ENCODE data around the gene CHST4. TPM values are rescaled to one million over a fixed set of nuclear protein-coding genes. Genes with fewer than 3 reads are reported as not detected.

The CHST4 gene
- total and polyA plus RNA-seq, 12 donors, result 0.47 to 7.6 (median 1.9) TPM

- TF ChIP-seq, protein P1, sequence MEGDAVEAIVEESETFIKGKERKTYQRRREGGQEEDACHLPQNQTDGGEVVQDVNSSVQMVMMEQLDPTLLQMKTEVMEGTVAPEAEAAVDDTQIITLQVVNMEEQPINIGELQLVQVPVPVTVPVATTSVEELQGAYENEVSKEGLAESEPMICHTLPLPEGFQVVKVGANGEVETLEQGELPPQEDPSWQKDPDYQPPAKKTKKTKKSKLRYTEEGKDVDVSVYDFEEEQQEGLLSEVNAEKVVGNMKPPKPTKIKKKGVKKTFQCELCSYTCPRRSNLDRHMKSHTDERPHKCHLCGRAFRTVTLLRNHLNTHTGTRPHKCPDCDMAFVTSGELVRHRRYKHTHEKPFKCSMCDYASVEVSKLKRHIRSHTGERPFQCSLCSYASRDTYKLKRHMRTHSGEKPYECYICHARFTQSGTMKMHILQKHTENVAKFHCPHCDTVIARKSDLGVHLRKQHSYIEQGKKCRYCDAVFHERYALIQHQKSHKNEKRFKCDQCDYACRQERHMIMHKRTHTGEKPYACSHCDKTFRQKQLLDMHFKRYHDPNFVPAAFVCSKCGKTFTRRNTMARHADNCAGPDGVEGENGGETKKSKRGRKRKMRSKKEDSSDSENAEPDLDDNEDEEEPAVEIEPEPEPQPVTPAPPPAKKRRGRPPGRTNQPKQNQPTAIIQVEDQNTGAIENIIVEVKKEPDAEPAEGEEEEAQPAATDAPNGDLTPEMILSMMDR (IDR thresholded peaks at IDR 0.05), result no peak
- no peak for TF ChIP-seq POLR2A (IDR thresholded peaks at IDR 0.05)
- no peak for DNase-seq
- no peaks in the 10 kb centered on the region for H3K4me1 ChIP-seq (replicated peaks in 1 of 2)
- no peak overlapping the region for H3K4me3 ChIP-seq
- H3K36me3 ChIP-seq (replicated peaks in 1 of 2), result no peaks in the 10 kb centered on the region
- intact Hi-C loops (cut with DNase I), result no loop called here
- H3K27me3 ChIP-seq, result no peaks in the 10 kb centered on the region
- 52 to 78% (median 64%) methylated on average over 1 of the region's 1 CpG for WGBS, 4 donors
- H3K27ac ChIP-seq, result no peak overlapping the region
- H3K9me3 ChIP-seq (replicated peaks in 1 of 3), result no peaks in the 10 kb centered on the region
Observed at GRCh38 chr16:71507061-71507460, 19.2 kb upstream of the CHST4 start.

- Histone ChIP-seq H3K36me3 (replicated peaks in 1 of 2) (no peaks in the 10 kb centered on the region), H3K27me3 (no peaks in the 10 kb centered on the region), H3K4me3 (no peak overlapping the region), H3K27ac (no peak overlapping the region), H3K4me1 (replicated peaks in 1 of 2) (no peaks in the 10 kb centered on the region), H3K9me3 (replicated peaks in 1 of 3) (no peaks in the 10 kb centered on the region)
- TF ChIP-seq POLR2A (IDR thresholded peaks at IDR 0.05), result no peak
- TF ChIP-seq, protein P1 (IDR thresholded peaks at IDR 0.05), result no peak
- DNase-seq, result no peak
- WGBS, 4 donors, result 0 to 75% (median 32%) methylated on average over 1 of the region's 1 CpG
- intact Hi-C loops (cut with DNase I), result no loop called here
Observed at GRCh38 chr16:71513302-71513701, 12.9 kb upstream of the CHST4 start.

DNA sequence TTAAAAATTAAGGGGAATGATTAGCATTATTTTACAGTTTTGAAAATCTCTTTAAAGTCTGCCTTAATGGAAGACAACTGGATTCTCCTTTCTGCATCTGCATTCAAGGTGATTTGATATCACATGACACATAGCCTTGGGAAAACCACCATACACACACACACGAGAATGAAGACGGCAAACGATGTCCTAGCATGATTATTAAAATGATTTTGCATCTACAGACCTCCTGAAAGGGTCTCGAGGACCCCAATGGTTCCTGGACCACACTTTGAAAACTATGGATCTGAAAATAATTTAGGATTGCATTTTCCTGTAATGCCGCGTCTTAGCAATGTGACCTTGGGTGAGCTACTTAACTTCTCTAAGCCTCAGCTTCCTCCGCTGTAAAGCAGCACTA, 11.8 kb upstream of the CHST4 start:
- Histone ChIP-seq H3K27me3 (no peaks in the 10 kb centered on the region), H3K36me3 (replicated peaks in 1 of 2) (no peaks in the 10 kb centered on the region), H3K4me3 (no peak overlapping the region), H3K4me1 (replicated peaks in 1 of 2) (no peaks in the 10 kb centered on the region), H3K9me3 (replicated peaks in 1 of 3) (no peaks in the 10 kb centered on the region), H3K27ac (no peak overlapping the region)
- no peak for DNase-seq
- WGBS, 4 donors, result 47 to 57% (median 55%) methylated on average over 7 of the region's 7 CpGs
- intact Hi-C loops (cut with DNase I), result no loop called here
- TF ChIP-seq, protein P1 (IDR thresholded peaks at IDR 0.05), result no peak
- no peak for TF ChIP-seq POLR2A (IDR thresholded peaks at IDR 0.05)

DNA sequence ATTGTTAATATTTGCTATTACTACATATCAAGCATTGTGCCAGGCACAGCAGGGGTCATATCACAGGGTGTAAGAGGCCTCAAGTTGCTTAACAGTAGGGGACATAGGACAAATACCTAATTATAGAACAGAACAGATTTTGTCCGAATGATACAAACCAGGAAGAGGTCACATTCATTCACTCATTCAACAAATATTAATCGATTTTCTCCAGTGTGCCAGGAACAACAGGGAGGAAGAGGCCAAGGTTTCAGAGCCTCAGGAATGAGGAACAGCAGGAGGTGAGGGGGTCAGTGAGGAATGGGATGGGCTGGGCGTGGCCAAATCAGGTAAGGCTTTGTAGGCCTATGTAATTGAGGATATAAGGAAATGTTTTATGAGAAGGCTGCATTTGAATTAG, 11.2 kb upstream of the CHST4 start:
- H3K9me3 ChIP-seq (replicated peaks in 1 of 3), result no peaks in the 10 kb centered on the region
- no peaks in the 10 kb centered on the region for H3K4me1 ChIP-seq (replicated peaks in 1 of 2)
- WGBS, 4 donors, result 70 to 93% (median 80%) methylated on average over 3 of the region's 3 CpGs
- no peaks in the 10 kb centered on the region for H3K36me3 ChIP-seq (replicated peaks in 1 of 2)
- H3K27ac ChIP-seq, result no peak overlapping the region
- DNase-seq, result no peak
- intact Hi-C loops (cut with DNase I), result no loop called here
- no peak overlapping the region for H3K4me3 ChIP-seq
- no peaks in the 10 kb centered on the region for H3K27me3 ChIP-seq
- no peak for TF ChIP-seq POLR2A (IDR thresholded peaks at IDR 0.05)
- TF ChIP-seq, protein P1 (IDR thresholded peaks at IDR 0.05), result no peak
